GM23248 (cell line): ENCODE results near the gene FHL3. TPM values are rescaled to one million over a fixed set of nuclear protein-coding genes. Genes with fewer than 3 reads are reported as not detected.
A peak's percentile ranks its signal among the peaks of the same experiment; 100 is the strongest.

Experiments
- DNase-seq: peaks from one replicate; pipeline ENCODE4 v3.0.0-alpha.2; 2015
- H2AFZ ChIP-seq: fragments of 200-600 bp; sonication (generic); 2 replicates; pipeline ENCODE4 v1.6.1; 2016; ENCODE audit warnings: antibody characterized with exemption
- H3F3A ChIP-seq: fragments of 200-600 bp; sonication (generic); 2 replicates; pipeline ENCODE4 v1.6.1; 2016; ENCODE audit warnings: mild to moderate bottlenecking, antibody characterized with exemption, mixed run types; ENCODE audit not compliant: insufficient read depth
- H3K27ac ChIP-seq: fragments of 200-600 bp; sonication (generic); 2 replicates; pipeline ENCODE4 v1.5.1; 2016; ENCODE audit warnings: mild to moderate bottlenecking
- H3K27me3 ChIP-seq: fragments of 200-600 bp; sonication (generic); replicated peaks from 2 replicates; pipeline ENCODE4 v1.6.1; 2016; ENCODE audit warnings: mild to moderate bottlenecking; ENCODE audit not compliant: insufficient read depth
- H3K36me3 ChIP-seq: fragments of 200-600 bp; sonication (generic); 2 replicates; pipeline ENCODE4 v1.6.1; 2016; ENCODE audit warnings: low read depth, mild to moderate bottlenecking
- H3K4me1 ChIP-seq: fragments of 200-600 bp; sonication (generic); 2 replicates; pipeline ENCODE4 v1.6.1; 2016; ENCODE audit warnings: mild to moderate bottlenecking; ENCODE audit not compliant: insufficient read depth
- H3K4me2 ChIP-seq: fragments of 200-600 bp; sonication (generic); one replicate; pipeline ENCODE4 v1.6.1; 2016; ENCODE audit warnings: mild to moderate bottlenecking; ENCODE audit not compliant: unreplicated experiment
- H3K4me3 ChIP-seq: fragments of 200-600 bp; sonication (generic); 2 replicates; pipeline ENCODE4 v1.5.1; 2016; ENCODE audit warnings: mild to moderate bottlenecking
- H3K79me2 ChIP-seq: fragments of 200-600 bp; sonication (generic); 2 replicates; pipeline ENCODE4 v1.6.1; 2016; ENCODE audit warnings: mild to moderate bottlenecking; ENCODE audit not compliant: insufficient read depth
- H3K9ac ChIP-seq: fragments of 200-600 bp; sonication (generic); 2 replicates; pipeline ENCODE4 v1.6.1; 2016; ENCODE audit warnings: mild to moderate bottlenecking
- H3K9me2 ChIP-seq: fragments of 200-600 bp; sonication (generic); 2 replicates; pipeline ENCODE4 v1.6.1; 2016; ENCODE audit warnings: mixed run types, mild to moderate bottlenecking, moderate library complexity; ENCODE audit not compliant: insufficient read depth
- H3K9me3 ChIP-seq: fragments of 200-600 bp; sonication (generic); one replicate; pipeline ENCODE4 v1.6.1; 2017; ENCODE audit warnings: low read depth
- H4K20me1 ChIP-seq: fragments of 200-600 bp; sonication (generic); 2 replicates; pipeline ENCODE4 v1.6.0; 2016; ENCODE audit not compliant: insufficient read depth
- EZH2 ChIP-seq: fragments of 200-600 bp; sonication (generic); IDR thresholded peaks from 2 replicates; pipeline ENCODE4 v1.6.1; 2018; ENCODE audit warnings: antibody characterized with exemption, mild to moderate bottlenecking; ENCODE audit not compliant: insufficient read depth, poor library complexity, severe bottlenecking
- EZH2phosphoT487 ChIP-seq: fragments of 200-600 bp; sonication (generic); IDR thresholded peaks from 2 replicates; pipeline ENCODE4 v1.6.1; 2018; ENCODE audit warnings: antibody characterized with exemption, moderate library complexity, mild to moderate bottlenecking, low read depth; ENCODE audit not compliant: insufficient read depth
- WGBS, 2 experiments: methylation state at CpG; one replicate each; pipeline ENCODE4 v1.1.6; 2015 to 2017; ENCODE audit warnings: low lambda C conversion rate in 2 of 2, low coverage in 1 of 2; ENCODE audit errors: missing lambda C conversion rate in 2 of 2; 5-methylcytosine and 5-hydroxymethylcytosine counted together
- in situ Hi-C: fragments of 300-500 bp; cut with MboI; formaldehyde crosslinking; loops from 2 replicates; pipeline ENCODE4 v1.15.0; 2020
- polyA plus RNA-seq: library from polyadenylated mRNA; unstranded; fragments of >200 nt; fragmentation: Nextera tagmentation; extraction: Ambion mirVana; gene quantifications from 2 replicates; pipeline ENCODE4 v1.2.1, GENCODE V29; 2016
- total RNA-seq: library from RNA; depleted of rRNA; stranded (reverse); fragments of >200 nt; shearing (Covaris generic); gene quantifications from 2 replicates; pipeline ENCODE4 v1.2.3, GENCODE V29; 2014

The FHL3 gene
- total and polyA plus RNA-seq, 2 experiments from 2014 or later: 31.7 to 44.4 TPM

DNA sequence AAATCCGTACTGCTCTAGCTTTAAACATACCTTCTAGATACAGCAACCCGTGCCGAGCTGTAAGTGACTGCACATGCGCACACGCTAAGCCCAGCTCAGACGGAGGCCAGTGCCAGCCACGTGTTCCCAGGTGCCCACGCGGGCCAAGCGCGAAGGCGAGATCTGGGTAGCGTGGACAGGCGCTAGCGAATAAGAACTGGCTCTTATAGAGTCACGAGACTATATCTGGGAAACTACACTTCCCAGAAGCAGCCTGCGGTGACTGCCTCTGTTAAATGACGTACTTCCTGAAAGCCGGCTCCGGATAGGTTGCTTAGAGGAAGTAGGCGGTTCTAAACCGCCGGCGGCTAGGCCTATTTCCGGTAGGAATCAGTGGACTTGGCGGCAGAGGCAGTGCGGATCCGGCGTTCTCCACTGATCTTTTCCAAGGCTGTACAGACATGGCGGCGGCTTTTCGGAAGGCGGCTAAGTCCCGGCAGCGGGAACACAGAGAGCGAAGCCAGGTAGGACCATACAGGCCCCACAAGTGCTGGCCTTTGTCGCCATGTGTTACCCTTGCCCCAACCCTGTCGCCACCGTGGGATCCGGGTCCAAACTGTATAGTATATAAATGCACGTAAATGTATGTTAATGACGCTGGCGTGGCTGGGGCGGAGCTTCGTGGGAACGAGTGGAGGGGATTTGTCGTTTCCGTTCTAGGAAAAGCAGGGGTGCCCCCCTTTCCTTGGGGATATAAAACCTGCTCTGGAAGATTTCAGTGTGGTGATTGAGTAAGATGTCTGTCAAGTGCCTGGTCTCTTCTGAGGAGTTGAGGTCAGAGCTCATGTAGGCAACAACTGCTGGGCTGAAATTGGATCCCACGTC lies 7.3 kb upstream of the FHL3 start, which contains the start of gene UTP11:
Gene UTP11, plus strand, starts transcription at position 372 of the 864 bp plus-strand sequence. Its CDS starts 69 bp downstream, at position 441.
- peak within 1 kb of the TSS; percentile 91 for H3K4me3 ChIP-seq
- H3K9me2 ChIP-seq: no peaks in the 10 kb centered on the region
- no peak for TF ChIP-seq EZH2
- H3K27me3 ChIP-seq: no peaks in the 10 kb centered on the region
- no peaks in the 10 kb centered on the region for H4K20me1 ChIP-seq
- peaks cover 14% of the 10 kb centered on the region; the same call in 1 of the 2 replicates for H3K36me3 ChIP-seq
- H3K27ac ChIP-seq: peak within 1 kb of the TSS; percentile 92
- H3K79me2 ChIP-seq: peaks cover 49% of the 10 kb centered on the region
- in situ Hi-C loops: no loop called here
- peaks cover 18% of the 10 kb centered on the region; the same call in 1 of the 2 replicates for H3F3A ChIP-seq
- WGBS, 2 experiments: 1 to 3% methylated on average over 49 of the region's 49 CpGs
- H3K9me3 ChIP-seq: no peaks in the 10 kb centered on the region
- peak; percentile 99 for DNase-seq
- H2AFZ ChIP-seq: peak within 1 kb of the TSS; percentile 91
- H3K4me2 ChIP-seq: peak within 1 kb of the TSS; percentile 97
- peaks cover 21% of the 10 kb centered on the region for H3K4me1 ChIP-seq
- peak within 1 kb of the TSS; percentile 94 for H3K9ac ChIP-seq

DNA sequence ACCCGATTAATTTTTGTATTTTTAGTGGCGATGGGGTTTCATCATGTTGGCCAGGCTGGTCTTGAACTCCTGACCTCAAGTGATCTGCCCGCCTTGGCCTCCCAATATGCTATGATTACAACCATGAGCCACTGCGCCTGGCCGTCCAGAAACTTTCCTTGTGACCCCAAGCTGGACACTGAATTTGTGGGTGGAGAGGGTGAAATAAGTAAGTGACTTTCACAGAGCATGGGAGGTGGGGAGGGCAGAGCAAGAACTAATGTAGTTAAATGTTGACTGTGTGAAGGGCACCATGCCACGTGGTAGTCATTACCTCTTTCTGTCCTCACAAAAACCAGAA lies 4.5 kb upstream of the FHL3 start:
- Histone ChIP-seq H2AFZ (peak overlapping the region; percentile 59), H3K4me1 (peaks cover 21% of the 10 kb centered on the region), H3K36me3 (no peaks in the 10 kb centered on the region), H3K4me2 (no peak overlapping the region), H3K27me3 (no peaks in the 10 kb centered on the region), H3K9ac (0 out of 2 replicates have a peak overlapping the region, but pooled peaks have one; percentile 51), H3K79me2 (peaks cover 22% of the 10 kb centered on the region), H3F3A (peaks cover 18% of the 10 kb centered on the region; the same call in 1 of the 2 replicates), H3K9me3 (no peaks in the 10 kb centered on the region), H3K9me2 (no peaks in the 10 kb centered on the region), H4K20me1 (no peaks in the 10 kb centered on the region), H3K27ac (peak overlapping the region; percentile 70), H3K4me3 (no peak overlapping the region)
- TF ChIP-seq EZH2phosphoT487 (no peak), EZH2 (no peak)
- WGBS, 2 experiments: 80 to 83% methylated on average over 6 of the region's 6 CpGs
- in situ Hi-C loops: no loop called here
- no peak for DNase-seq

DNA sequence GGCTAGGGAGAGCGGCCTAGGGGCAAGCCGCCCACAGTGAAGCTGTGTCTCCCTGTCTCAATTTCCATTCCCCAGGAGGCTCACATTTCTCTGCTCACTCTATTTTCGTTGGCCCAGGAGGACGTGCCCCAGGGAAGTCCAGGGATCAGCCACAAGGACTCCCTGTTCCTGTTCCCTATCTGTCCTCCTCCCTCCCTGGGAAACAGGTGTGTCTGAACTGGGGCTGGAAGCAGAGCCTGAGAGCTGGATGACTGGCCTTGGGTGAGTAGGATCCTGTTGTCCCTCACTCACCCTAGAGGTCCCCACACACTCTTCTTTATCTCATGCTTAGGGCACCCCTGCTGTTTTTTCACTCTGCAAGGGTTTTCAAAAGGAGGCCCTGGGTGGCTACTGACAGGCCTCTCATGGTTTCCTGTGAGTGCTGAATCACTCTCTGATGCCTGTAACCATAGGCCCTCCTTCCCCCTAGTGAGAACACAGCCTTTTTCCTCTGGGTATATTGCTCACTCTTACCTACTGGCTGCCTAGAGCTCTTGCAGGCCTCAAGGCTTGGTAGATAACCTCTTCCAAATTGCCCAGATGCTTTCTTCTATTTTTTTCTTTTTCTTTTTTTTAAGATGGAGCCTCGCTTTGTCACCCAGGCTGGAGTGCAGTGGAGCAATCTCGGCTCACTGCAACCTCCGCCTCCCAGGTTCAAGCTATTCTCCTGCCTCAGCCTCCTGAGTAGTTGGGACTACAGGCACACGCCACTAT lies 4.0 kb upstream of the FHL3 start:
- H3K27me3 ChIP-seq: no peaks in the 10 kb centered on the region
- H3K79me2 ChIP-seq: peaks cover 22% of the 10 kb centered on the region
- H3F3A ChIP-seq: peaks cover 18% of the 10 kb centered on the region; the same call in 1 of the 2 replicates
- H3K4me1 ChIP-seq: peaks cover 15% of the 10 kb centered on the region
- in situ Hi-C loops: no loop called here
- H3K9me2 ChIP-seq: no peaks in the 10 kb centered on the region
- no peak for TF ChIP-seq EZH2
- TF ChIP-seq EZH2phosphoT487: no peak
- no peaks in the 10 kb centered on the region for H4K20me1 ChIP-seq
- H3K9ac ChIP-seq: peak overlapping the region; percentile 51; the same call in 1 of the 2 replicates
- H3K9me3 ChIP-seq: no peaks in the 10 kb centered on the region
- H3K4me3 ChIP-seq: no peak overlapping the region
- H3K36me3 ChIP-seq: no peaks in the 10 kb centered on the region
- peak; percentile 85 for DNase-seq
- peak overlapping the region; percentile 70 for H3K27ac ChIP-seq
- H2AFZ ChIP-seq: peak overlapping the region; percentile 59
- no peak overlapping the region for H3K4me2 ChIP-seq
- 76% methylated on average over 8 of the region's 8 CpGs for WGBS, 2 experiments

DNA sequence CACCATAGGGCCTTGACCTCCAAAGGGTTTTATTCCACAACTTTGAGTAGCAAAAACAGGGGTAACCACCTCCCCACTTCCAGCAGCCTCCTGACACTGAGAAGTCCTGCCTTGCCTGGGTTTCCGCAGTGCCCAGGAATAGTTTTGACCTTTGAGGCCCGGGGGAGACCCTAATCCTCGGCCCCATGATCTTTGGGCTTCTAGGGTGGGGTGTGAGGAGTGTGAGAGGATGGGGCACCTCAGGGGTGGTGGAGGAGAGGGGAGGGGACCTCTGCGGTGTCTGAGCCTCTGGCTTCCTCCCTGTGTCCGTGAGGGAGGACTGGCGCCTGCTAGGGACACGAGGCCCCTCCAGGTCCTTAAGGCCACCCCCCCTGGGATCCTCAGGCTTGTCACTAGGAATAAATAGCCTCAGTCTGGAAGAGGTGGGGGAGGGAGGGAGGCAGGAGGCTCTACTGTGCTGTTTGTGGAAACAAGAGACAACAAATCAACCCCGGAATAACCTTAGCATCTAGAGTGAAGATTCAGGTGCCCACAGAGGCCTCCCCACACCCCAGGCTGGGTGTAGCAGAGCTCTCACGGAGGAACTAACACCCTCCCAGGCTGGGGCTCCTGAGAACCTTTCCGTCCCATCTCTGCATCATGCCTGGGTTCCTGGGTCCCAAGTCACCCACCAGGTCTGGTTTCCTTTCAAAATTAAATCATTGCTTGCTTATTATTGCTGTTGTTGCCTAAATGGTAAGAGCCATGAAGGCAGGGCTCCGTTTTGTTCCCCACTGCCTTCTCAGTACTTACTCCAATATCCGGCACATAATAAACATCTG lies 904 bp upstream of the FHL3 start:
- Histone ChIP-seq H3K4me3 (peak overlapping the region; percentile 33; the same call in 1 of the 2 replicates), H3K9me2 (no peaks in the 10 kb centered on the region), H3K79me2 (peaks cover 37% of the 10 kb centered on the region), H3K27me3 (no peaks in the 10 kb centered on the region), H3F3A (peaks cover 41% of the 10 kb centered on the region), H3K27ac (no peak overlapping the region), H2AFZ (peak overlapping the region; percentile 68), H4K20me1 (no peaks in the 10 kb centered on the region), H3K9me3 (no peaks in the 10 kb centered on the region), H3K4me2 (no peak overlapping the region), H3K4me1 (peaks cover 33% of the 10 kb centered on the region), H3K36me3 (no peaks in the 10 kb centered on the region), H3K9ac (peak overlapping the region; percentile 50; the same call in 1 of the 2 replicates)
- WGBS, 2 experiments: 73 to 74% methylated on average over 8 to 12 of the region's 12 CpGs
- DNase-seq: no peak
- TF ChIP-seq EZH2: no peak
- TF ChIP-seq EZH2phosphoT487: no peak
- in situ Hi-C loops: no loop called here
